ENCODE measurements around the gene ELK4. TPM values are rescaled to one million over a fixed set of nuclear protein-coding genes. Genes with fewer than 3 reads are reported as not detected.

Gene ELK4
- total RNA-seq, 2 donors from 2014 or later, result 92.8 to 100 TPM

DNA sequence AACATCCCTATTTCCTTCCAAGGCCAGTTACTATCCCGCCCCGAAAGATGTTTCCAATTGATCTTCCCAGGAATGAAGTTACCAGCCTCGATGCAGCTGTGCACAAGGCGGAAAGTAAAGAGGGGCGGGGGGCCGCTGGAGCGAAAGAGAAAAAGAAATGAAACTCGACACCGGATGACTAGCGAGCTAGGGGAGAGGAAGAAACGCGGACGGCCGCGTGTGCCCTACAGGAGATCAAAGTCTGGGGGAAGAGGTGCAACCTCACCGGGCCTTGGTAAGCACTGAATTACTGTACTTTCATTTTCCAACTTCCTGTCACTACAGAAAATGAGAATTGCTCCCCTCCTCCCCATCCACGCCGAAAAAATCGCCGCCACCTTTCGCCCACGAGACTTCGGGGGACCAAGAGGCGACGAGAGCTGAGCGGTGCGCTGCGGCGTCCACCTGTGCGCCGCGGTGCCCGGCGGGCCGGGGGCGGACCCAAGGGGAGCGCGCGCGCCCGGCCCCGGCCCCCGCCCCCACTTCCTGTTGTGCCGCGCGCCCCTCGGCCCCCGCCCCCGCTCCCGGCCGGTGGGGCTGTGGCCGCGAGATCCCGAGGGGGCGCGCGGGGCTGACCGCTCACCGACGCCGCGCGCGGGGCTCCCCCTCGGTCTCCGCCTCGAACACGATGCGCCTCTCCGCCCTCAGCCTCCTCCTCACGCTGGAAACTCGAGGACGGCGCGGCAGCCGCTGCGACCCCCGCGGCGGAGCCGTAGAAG lies 622 bp downstream of the ELK4 start:
- peak; percentile 59 to 75 (median 60) for DNase-seq
- no peaks in the 10 kb centered on the region for H3K9me3 ChIP-seq (ENCODE audit: control insufficient read depth, low read length, poor library complexity, severe bottlenecking)
- Mint-ChIP-seq H3K36me3 (ENCODE audit: low read depth) (peaks cover 3% of the 10 kb centered on the region), H3K4me1 (peaks cover 20% of the 10 kb centered on the region), H3K4me3 (peak overlapping the region; percentile 95), H3K27me3 (no peaks in the 10 kb centered on the region), H3K27ac (peak overlapping the region; percentile 94)
- peak; percentile 72 for ATAC-seq

DNA sequence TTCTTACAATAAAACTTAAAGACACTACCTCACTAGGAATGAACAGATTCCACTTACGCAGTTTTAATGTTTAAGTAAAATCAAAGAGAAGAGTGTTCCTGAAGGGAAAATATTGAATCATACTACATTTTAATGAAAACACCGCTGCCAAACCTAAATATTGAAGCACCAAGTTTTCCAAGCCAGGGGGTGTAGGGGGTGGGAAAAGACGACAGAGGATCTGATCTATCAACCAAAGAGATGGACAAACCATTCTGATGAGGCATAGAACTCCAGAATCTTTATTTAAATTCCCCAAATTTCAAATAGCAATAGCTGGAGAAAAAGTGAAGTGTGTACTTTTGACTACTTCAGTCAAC lies 1.2 kb downstream of the ELK4 start:
- Mint-ChIP-seq H3K27ac (peak overlapping the region; percentile 94), H3K36me3 (ENCODE audit: low read depth) (peaks cover 3% of the 10 kb centered on the region), H3K27me3 (no peaks in the 10 kb centered on the region), H3K4me1 (peaks cover 24% of the 10 kb centered on the region), H3K4me3 (peak overlapping the region; percentile 95)
- DNase-seq (no peak), ATAC-seq (no peak)
- H3K9me3 ChIP-seq (ENCODE audit: control insufficient read depth, low read length, poor library complexity, severe bottlenecking), result no peaks in the 10 kb centered on the region

DNA sequence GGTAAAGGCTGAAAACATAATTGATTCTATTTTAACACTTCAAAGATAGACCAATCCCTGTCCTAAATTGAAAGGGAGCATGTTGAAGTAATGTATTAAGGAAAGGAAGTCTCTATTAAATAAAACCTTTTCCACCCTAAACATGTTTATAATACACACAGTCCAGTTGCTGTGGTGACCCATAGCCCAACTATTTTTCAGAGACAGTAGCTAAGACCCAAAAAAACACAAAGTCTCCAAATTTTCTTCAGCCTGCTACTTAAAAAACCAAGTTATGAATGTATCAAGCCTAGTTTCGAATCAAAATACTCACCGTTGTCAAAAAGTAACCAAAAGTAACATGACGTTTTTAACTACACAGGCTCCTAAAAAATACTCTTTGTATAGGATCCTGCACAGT lies 1.6 kb downstream of the ELK4 start:
- ATAC-seq, result no peak
- peaks cover 25% of the 10 kb centered on the region for H3K4me1 Mint-ChIP-seq
- peak overlapping the region; percentile 95 for H3K4me3 Mint-ChIP-seq
- H3K27ac Mint-ChIP-seq, result peak overlapping the region; percentile 94
- no peak for DNase-seq
- H3K36me3 Mint-ChIP-seq (ENCODE audit: low read depth), result peaks cover 3% of the 10 kb centered on the region
- no peaks in the 10 kb centered on the region for H3K9me3 ChIP-seq (ENCODE audit: control insufficient read depth, low read length, poor library complexity, severe bottlenecking)
- no peaks in the 10 kb centered on the region for H3K27me3 Mint-ChIP-seq

DNA sequence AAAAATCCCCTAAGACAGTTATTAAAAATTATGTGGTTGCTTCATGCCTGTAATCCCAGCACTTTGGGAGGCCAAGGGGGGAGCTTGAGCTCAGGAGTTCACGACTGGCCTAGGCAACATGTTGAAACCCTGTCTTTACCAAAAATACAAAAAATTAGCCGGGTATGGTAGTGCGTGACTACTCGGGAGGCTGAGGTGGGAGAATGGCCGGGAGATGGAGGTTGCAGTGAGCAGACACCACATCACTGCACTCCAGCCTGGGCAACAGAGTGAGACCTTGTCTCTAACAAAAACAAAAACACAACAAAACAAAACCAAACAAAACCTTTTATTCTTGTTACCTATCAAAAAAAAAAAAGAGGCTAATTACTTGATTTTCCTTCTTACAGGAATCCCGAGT lies 2.1 kb downstream of the ELK4 start:
- no peak for ATAC-seq
- Mint-ChIP-seq H3K4me3 (peak overlapping the region; percentile 95), H3K27me3 (no peaks in the 10 kb centered on the region), H3K4me1 (peaks cover 30% of the 10 kb centered on the region), H3K36me3 (ENCODE audit: low read depth) (peaks cover 3% of the 10 kb centered on the region), H3K27ac (peak overlapping the region; percentile 94)
- DNase-seq, result no peak
- H3K9me3 ChIP-seq (ENCODE audit: control insufficient read depth, low read length, poor library complexity, severe bottlenecking), result no peaks in the 10 kb centered on the region

DNA sequence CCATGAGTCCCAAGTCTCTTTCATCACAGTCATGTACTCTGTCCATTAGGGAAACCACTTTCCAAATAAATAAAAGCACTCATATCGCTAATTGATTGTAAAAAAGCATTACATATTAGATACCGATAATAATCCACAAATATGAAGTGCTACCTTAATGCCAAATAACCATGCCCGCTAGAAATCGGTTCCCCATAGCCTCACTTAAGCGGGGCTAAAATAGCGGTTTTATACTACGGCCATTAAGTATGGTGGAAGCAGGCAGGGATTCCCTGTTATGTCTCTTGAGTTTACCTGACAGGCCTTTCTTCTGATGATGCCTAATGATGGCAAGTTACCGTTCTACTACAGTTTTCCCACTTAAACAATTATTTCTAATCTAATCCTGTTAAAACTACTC lies 3.9 kb downstream of the ELK4 start:
- Mint-ChIP-seq H3K4me1 (peaks cover 37% of the 10 kb centered on the region), H3K27ac (no peak overlapping the region), H3K27me3 (no peaks in the 10 kb centered on the region), H3K36me3 (ENCODE audit: low read depth) (peaks cover 3% of the 10 kb centered on the region), H3K4me3 (no peak overlapping the region)
- no peak for ATAC-seq
- no peak for DNase-seq
- H3K9me3 ChIP-seq (ENCODE audit: control insufficient read depth, low read length, poor library complexity, severe bottlenecking), result no peaks in the 10 kb centered on the region

DNA sequence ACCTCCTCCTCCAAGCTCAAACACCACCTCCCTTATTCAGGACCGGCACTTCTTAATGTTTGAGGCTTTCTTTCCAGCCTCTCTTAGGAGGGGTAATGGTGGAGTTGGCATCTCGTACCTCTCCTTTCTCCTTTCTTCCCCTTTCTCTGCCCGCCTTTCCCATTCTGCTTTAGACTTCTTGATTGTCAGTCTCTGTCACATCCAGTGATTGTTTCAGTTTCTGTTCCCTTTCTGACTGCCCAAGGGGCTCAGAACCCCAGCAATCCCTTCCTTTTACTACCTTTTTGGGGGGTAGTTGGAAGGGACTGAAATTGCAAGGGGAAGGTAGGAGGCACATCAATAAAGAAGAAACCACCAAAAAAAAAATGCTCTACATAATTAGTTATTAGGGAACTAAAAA lies 5.6 kb downstream of the ELK4 start:
- H3K4me3 Mint-ChIP-seq, result no peak overlapping the region
- no peaks in the 10 kb centered on the region for H3K9me3 ChIP-seq (ENCODE audit: control insufficient read depth, low read length, poor library complexity, severe bottlenecking)
- no peaks in the 10 kb centered on the region for H3K27me3 Mint-ChIP-seq
- peaks cover 3% of the 10 kb centered on the region for H3K36me3 Mint-ChIP-seq (ENCODE audit: low read depth)
- DNase-seq, result no peak
- ATAC-seq, result no peak
- peak overlapping the region; percentile 70 for H3K27ac Mint-ChIP-seq
- H3K4me1 Mint-ChIP-seq, result peaks cover 37% of the 10 kb centered on the region

DNA sequence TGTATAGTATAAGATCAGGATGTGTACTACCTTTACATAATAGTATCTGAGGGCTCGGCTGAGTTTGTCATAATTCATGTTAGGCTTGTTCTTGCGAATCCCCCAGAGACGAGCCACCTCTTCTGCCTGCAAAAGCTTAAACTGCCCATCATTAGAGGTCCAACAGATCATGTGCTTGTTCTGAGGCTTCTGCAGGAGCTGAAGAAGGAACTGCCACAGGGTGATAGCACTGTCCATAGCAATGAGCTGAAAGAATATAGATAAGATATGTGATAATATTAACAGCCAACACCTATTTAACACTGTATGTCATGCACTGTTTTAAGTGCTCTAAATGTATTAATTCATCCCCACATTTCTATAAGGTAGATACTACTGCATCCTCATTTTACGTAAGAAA lies 8.2 kb downstream of the ELK4 start:
- ATAC-seq, result no peak

DNA sequence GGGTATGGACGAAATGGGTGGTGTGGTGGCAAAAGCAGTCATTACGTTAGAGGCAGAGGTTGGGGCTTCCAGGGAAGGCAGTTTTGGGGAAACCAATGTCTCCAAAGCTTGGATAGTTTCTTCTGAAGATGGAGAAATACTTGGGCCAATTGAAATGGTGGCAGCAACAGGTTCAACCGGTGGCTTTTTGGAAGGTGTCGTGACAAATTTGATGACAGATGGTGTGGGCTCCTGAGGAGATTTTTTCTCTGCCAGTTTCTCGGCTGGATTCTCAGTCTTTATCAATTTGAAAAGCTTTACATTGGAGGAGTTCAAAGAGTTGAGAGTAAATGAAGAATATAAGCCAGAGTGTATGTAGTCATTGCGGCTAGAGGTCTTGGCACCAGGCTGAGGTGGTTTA lies 11.5 kb downstream of the ELK4 start:
- Mint-ChIP-seq H3K4me1 (peaks cover 24% of the 10 kb centered on the region), H3K4me3 (no peak overlapping the region), H3K27ac (peak overlapping the region; percentile 66), H3K27me3 (no peaks in the 10 kb centered on the region), H3K36me3 (ENCODE audit: low read depth) (peaks cover 5% of the 10 kb centered on the region)
- ATAC-seq, result no peak
- H3K9me3 ChIP-seq (ENCODE audit: control insufficient read depth, low read length, poor library complexity, severe bottlenecking), result no peaks in the 10 kb centered on the region
- no peak for DNase-seq

More for the DNA sequence above, 8.2 kb downstream of the ELK4 start:
- no peak overlapping the region for H3K4me3 Mint-ChIP-seq
- no peak for DNase-seq
- H3K9me3 ChIP-seq (ENCODE audit: control insufficient read depth, low read length, poor library complexity, severe bottlenecking), result no peaks in the 10 kb centered on the region
- H3K4me1 Mint-ChIP-seq, result peaks cover 40% of the 10 kb centered on the region
- H3K27me3 Mint-ChIP-seq, result no peaks in the 10 kb centered on the region
- H3K36me3 Mint-ChIP-seq (ENCODE audit: low read depth), result peaks cover 8% of the 10 kb centered on the region
- H3K27ac Mint-ChIP-seq, result no peak overlapping the region

DNA sequence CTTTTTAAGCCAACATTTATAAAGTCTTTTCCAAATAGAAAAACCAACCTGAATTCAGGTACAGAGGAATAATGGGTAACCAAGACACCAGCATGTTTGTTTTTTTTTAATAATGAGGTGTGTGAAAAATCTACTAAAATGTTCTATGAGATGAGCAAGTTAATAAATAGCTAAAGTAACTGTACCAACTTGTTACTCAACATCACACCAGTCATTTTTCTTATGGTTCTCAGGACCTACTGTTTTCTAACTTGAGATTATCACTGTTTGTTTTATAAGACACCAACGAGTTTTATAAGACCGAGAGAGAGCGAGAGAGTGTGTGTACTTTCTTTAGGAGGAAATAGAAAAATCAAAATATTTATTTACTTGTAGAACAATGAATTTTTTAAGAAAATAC lies 12.4 kb downstream of the ELK4 start:
- ATAC-seq, result no peak
- Mint-ChIP-seq H3K36me3 (ENCODE audit: low read depth) (peaks cover 5% of the 10 kb centered on the region), H3K4me3 (no peak overlapping the region), H3K4me1 (peaks cover 20% of the 10 kb centered on the region), H3K27ac (peak overlapping the region; percentile 66), H3K27me3 (no peaks in the 10 kb centered on the region)
- no peaks in the 10 kb centered on the region for H3K9me3 ChIP-seq (ENCODE audit: control insufficient read depth, low read length, poor library complexity, severe bottlenecking)
- no peak for DNase-seq

DNA sequence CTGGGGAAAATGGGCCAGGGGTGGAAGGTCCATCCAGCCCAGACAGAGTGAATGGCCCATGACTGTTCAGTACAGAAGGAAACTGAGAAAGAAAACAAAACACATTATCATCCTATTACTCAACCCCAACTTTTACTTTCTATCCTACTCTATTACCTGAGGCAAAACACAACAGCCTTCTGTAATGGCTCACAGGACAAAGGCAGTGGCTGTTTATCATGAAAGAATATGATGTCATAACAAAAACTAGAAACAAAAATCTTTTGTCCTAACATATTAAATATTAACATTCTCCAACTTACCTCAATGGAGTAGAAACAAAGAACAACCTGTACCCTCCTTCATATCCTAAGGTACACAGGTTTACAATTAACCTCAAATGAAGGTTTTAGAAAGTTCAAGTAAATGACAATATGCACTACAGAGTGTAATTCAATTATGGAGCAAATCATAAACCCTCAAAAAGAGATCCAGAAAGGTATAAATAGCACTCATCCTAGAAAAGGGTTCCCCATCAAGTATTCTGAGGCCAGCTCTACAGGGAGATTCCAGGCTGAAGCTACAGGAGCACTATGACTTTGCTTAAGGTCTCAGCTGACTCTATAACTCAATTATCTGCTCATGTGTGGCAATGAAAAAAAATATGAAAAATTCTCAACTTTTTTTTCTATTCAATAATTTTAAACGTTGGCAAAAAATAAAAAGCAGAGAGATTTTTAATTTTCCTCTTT lies 15.1 kb downstream of the ELK4 start:
- Mint-ChIP-seq H3K27me3 (no peaks in the 10 kb centered on the region), H3K27ac (peak overlapping the region; percentile 19), H3K36me3 (ENCODE audit: low read depth) (peaks cover 5% of the 10 kb centered on the region), H3K4me3 (no peak overlapping the region), H3K4me1 (peaks cover 20% of the 10 kb centered on the region)
- H3K9me3 ChIP-seq (ENCODE audit: control insufficient read depth, low read length, poor library complexity, severe bottlenecking), result no peaks in the 10 kb centered on the region
- DNase-seq (no peak), ATAC-seq (no peak)

DNA sequence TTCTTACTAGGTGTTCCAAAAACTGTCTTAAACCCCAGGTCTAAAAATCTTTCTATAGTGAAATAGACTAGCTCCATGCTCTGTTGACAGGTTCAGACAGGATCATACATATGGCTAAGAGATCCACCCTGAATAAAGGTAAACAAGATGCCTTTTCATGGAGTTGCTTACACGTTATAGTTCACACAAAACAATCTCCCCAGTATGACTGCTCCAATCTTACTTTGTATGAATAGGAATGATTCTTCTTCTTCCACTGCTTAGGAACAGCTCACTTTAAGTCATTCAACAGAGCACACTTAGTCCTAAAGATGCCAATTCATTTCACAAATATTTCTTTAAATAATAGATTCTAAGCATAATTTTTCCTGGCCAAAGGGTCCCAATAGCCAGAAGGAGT lies 16.0 kb downstream of the ELK4 start:
- no peak for DNase-seq
- Mint-ChIP-seq H3K27ac (no peak overlapping the region), H3K27me3 (no peaks in the 10 kb centered on the region), H3K4me3 (no peak overlapping the region), H3K4me1 (peaks cover 28% of the 10 kb centered on the region), H3K36me3 (ENCODE audit: low read depth) (peaks cover 5% of the 10 kb centered on the region)
- ATAC-seq, result no peak
- H3K9me3 ChIP-seq (ENCODE audit: control insufficient read depth, low read length, poor library complexity, severe bottlenecking), result no peaks in the 10 kb centered on the region

DNA sequence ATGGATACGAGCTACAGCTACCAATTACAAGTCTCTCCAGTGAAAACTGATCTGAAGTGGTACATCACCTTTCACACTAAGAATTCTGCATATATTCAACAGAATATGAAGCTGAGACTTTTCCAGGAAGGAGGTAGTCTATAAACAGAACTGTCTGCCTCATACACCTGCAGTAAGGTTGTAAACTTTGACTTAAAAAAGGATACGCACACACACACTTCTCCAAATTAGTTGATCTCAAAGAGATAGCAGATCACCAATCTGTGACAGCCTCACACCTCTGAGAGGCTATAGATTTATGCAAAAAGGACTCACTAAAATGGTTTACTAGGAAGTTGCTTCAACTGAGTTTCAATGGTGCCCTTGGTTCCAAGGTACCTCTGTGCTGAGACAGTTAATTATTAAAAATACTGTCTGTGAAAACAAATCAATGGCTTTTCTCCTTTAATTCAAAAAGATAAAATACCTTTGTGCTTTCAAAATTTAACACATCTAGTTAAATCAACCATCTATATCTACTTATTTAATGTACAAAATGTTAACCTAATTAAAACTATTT lies 17.9 kb downstream of the ELK4 start:
- H3K4me1 Mint-ChIP-seq, result peaks cover 27% of the 10 kb centered on the region
- no peak overlapping the region for H3K27ac Mint-ChIP-seq

DNA sequence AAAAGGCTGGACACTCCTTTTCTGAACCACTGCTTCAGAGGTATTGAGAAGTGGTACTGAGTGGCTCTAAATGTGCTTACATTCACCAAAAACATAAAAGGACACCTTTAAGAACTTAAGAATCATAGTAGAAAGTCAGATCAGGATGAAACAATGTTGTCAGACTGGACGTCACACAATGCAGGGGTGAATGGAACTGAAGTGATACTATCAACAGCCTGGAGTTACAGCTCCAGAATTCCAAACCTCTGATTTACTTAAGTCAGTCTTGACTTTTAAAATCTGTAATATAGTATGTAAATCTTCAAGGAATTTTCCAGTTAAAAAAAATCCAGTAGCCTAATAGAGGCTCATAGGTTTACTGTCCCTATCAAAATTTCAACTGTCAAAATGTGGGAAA lies 19.3 kb downstream of the ELK4 start:
- H3K4me1 Mint-ChIP-seq, result peaks cover 29% of the 10 kb centered on the region
- ATAC-seq (no peak), DNase-seq (no peak)
- H3K27ac Mint-ChIP-seq, result no peak overlapping the region
- no peak overlapping the region for H3K4me3 Mint-ChIP-seq
- H3K36me3 Mint-ChIP-seq (ENCODE audit: low read depth), result no peaks in the 10 kb centered on the region
- H3K9me3 ChIP-seq (ENCODE audit: control insufficient read depth, low read length, poor library complexity, severe bottlenecking), result no peaks in the 10 kb centered on the region
- no peaks in the 10 kb centered on the region for H3K27me3 Mint-ChIP-seq

More for the DNA sequence above, 17.9 kb downstream of the ELK4 start:
- DNase-seq (no peak), ATAC-seq (no peak)
- no peaks in the 10 kb centered on the region for H3K36me3 Mint-ChIP-seq (ENCODE audit: low read depth)
- no peak overlapping the region for H3K4me3 Mint-ChIP-seq
- H3K27me3 Mint-ChIP-seq, result no peaks in the 10 kb centered on the region
- H3K9me3 ChIP-seq (ENCODE audit: control insufficient read depth, low read length, poor library complexity, severe bottlenecking), result no peaks in the 10 kb centered on the region

Measured in T-helper 17 cell (primary cell).